Adrenal gland (tissue), 12 donors: Measurements from ENCODE around the gene ZNF101. TPM values are rescaled to one million over a fixed set of nuclear protein-coding genes. Genes with fewer than 3 reads are reported as not detected.

Source experiments
- DNase-seq, 7 donors: peaks; one replicate each; pipeline ENCODE4 v3.0.0-alpha.2; 2019 to 2020
- H3K27ac ChIP-seq, 5 donors: fragments of 200-600 bp; sonication (generic) in 4 of 5; 1 replicate in 3 of 5; 2 replicates in 2 of 5; pipeline versions ENCODE4 v1.5.1 to v1.8.0; 2016 to 2020; ENCODE audit warnings: mild to moderate bottlenecking in 1 of 5
- H3K27me3 ChIP-seq: fragments of 200-600 bp; 2 replicates; pipeline ENCODE4 v1.8.0; 2021
- H3K36me3 ChIP-seq, 2 donors: fragments of 200-600 bp; replicated peaks in 1 of 2; 1 replicate in 1 of 2; 2 replicates in 1 of 2; pipeline versions ENCODE4 v1.5.1 to v1.8.0; 2018 to 2022
- H3K4me1 ChIP-seq, 2 donors: fragments of 200-600 bp; replicated peaks in 1 of 2; 1 replicate in 1 of 2; 2 replicates in 1 of 2; pipeline versions ENCODE4 v1.5.1 to v1.8.0; 2018 to 2021
- H3K4me3 ChIP-seq, 4 donors: fragments of 200-600 bp; sonication (generic) in 3 of 4; one replicate each; pipeline ENCODE4 v1.5.1; 2016 to 2018
- H3K9me3 ChIP-seq, 3 donors: fragments of 200-600 bp; sonication (generic) in 1 of 3; replicated peaks in 1 of 3; 1 replicate in 2 of 3; 2 replicates in 1 of 3; pipeline versions ENCODE4 v1.5.1 to v1.8.0; 2016 to 2021
- POLR2A ChIP-seq, 2 donors: fragments of 450-650 bp; IDR thresholded peaks; one replicate each; pipeline ENCODE4 v1.6.1; 2017; ENCODE audit warnings: antibody characterized with exemption in 2 of 2, mild to moderate bottlenecking in 2 of 2, moderate library complexity in 1 of 2
- WGBS, 4 donors: extraction: QIAGEN DNeasy Blood & Tissue Kit in 2 of 4; methylation state at CpG; one replicate each; pipeline versions ENCODE4 v1.1.5 to v1.1.7; 2013 to 2017; 5-methylcytosine and 5-hydroxymethylcytosine counted together
- intact Hi-C, 2 donors: fragments of 100-400 bp; cut with DNase I; formaldehyde crosslinking; loops; one replicate each; pipeline versions ENCODE4 v1.14.1 to v1.15.0; 2022 to 2023
- polyA plus RNA-seq, 3 donors: library from polyadenylated mRNA; stranded (reverse); fragments of 200-250 nt in 2 of 3; fragments of 350-450 nt in 1 of 3; fragmentation: Illumina TruSeq in 1 of 3; extraction: RNeasy Lipid Tissue Mini Kit (QIAGEN cat#74804) in 1 of 3; gene quantifications; one replicate each; pipeline ENCODE4 v1.2.3, GENCODE V29; 2013 to 2014
- total RNA-seq, 9 donors: library from RNA; depleted of rRNA in 4 of 9; stranded (reverse); fragments of >200 nt in 4 of 9; fragments of 120-200 nt in 1 of 9; fragmentation: NEBNext Ultra II Directional in 1 of 9; extraction: Animal tissue kit (Norgen Biotek cat#: 25700) in 1 of 9; gene quantifications; one replicate each; pipeline versions ENCODE4 v1.1.0 to v1.2.4, GENCODE V29; 2013 to 2023
- TF ChIP-seq, protein P1 (sequence below), 6 experiments: fragments of 450-650 bp in 4 of 6; fragments of 200-600 bp in 2 of 6; sonication (generic) in 1 of 6; IDR thresholded peaks; 1 replicate in 5 of 6; 2 replicates in 1 of 6; pipeline versions ENCODE4 v1.5.1 to v1.8.0; 2016 to 2021; ENCODE audit warnings: antibody characterized with exemption in 6 of 6, mild to moderate bottlenecking in 2 of 6, moderate library complexity in 1 of 6
- donor health status: healthy with polysubstance abuse.
- donor health status: Bipolar disorder and iron deficiency.
- donor health status: DM: yes; HTN: yes; CAD: no.
- donor health status: DM: no; HTN: no; CAD: no.
- donor health status: DM: no; HTN: no; CAD: no.
- donor health status: DM: yes; HTN: yes; CAD: no.

ZNF101 gene
- total and polyA plus RNA-seq, 12 donors: 1.3 to 11.8 (median 6.3) TPM

DNA sequence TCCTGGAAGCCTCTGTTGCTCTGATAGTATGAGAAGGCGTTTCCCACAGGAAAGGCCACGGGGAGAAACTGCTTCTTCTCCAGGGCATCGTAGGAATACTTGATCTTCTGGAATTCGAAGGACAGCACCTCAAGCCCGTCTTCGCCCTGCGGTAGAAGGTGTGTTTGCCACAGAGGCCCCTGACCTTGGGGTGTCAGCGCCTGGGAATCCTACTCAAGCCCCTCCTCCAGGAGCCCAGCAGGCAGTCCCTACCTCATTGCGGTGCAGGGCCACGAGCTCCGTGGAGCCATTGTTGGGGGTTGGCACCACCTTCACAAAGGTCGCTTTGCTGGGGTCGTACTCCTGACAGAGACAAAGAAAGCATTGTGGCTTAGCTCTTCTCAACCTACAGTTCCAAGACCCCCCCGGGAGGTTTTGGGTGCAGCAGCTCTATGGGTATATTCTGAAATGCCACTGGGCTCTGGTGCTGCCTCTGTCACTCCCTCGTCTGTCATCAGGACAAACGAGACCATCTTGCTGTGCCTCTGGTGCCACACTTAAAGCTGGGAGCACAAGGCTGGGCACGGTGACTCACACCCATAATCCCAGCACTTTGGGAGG, 8.9 kb upstream of the ZNF101 start:
- Histone ChIP-seq H3K27me3 (no peaks in the 10 kb centered on the region), H3K4me3 (no peak overlapping the region), H3K27ac (no peak overlapping the region), H3K9me3 (no peaks in the 10 kb centered on the region), H3K4me1 (peaks cover 12 to 22% of the 10 kb centered on the region in 2 donors), H3K36me3 (peaks cover 0 to 51% of the 10 kb centered on the region in 2 donors)
- intact Hi-C loops: no loop called here
- no peak for DNase-seq
- TF ChIP-seq, protein P1, sequence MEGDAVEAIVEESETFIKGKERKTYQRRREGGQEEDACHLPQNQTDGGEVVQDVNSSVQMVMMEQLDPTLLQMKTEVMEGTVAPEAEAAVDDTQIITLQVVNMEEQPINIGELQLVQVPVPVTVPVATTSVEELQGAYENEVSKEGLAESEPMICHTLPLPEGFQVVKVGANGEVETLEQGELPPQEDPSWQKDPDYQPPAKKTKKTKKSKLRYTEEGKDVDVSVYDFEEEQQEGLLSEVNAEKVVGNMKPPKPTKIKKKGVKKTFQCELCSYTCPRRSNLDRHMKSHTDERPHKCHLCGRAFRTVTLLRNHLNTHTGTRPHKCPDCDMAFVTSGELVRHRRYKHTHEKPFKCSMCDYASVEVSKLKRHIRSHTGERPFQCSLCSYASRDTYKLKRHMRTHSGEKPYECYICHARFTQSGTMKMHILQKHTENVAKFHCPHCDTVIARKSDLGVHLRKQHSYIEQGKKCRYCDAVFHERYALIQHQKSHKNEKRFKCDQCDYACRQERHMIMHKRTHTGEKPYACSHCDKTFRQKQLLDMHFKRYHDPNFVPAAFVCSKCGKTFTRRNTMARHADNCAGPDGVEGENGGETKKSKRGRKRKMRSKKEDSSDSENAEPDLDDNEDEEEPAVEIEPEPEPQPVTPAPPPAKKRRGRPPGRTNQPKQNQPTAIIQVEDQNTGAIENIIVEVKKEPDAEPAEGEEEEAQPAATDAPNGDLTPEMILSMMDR (IDR thresholded peaks at IDR 0.05): no peak
- TF ChIP-seq POLR2A (IDR thresholded peaks at IDR 0.05): no peak
- WGBS, 4 donors: 66 to 80% (median 72%) methylated on average over 15 to 17 of the region's 17 CpGs

DNA sequence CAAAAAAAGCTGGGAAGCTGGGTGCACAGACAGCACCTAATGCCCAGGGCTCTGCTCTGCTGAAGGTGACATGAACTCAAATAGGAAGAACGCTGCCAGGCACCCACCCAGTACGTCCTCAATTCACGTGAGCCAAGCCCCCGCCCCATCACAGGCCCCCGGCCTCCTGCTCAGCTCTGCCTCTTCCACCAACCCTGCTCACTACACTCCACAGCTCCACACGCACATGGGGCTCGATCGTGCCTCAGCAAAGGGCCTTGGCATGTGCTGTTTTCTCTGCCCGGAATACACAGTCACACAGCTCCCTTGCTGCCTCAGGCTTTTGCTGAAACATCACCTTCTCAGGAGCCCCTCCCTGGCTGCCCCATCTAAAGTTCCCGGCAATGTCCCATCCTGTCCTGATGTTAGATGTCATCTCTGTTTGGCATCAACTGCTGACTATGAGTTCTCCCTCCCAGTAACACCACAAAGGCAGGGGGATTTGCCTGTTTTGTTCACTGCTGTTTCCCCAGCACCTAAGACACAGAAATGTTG, 7.4 kb upstream of the ZNF101 start:
- DNase-seq: peak in 1 of 7 donors; percentile 19
- peaks cover 12 to 22% of the 10 kb centered on the region in 2 donors for H3K4me1 ChIP-seq
- H3K27me3 ChIP-seq: no peaks in the 10 kb centered on the region
- intact Hi-C loops: no loop called here
- WGBS, 4 donors: 75 to 83% (median 79%) methylated on average over 10 of the region's 10 CpGs
- H3K4me3 ChIP-seq: no peak overlapping the region
- peaks cover 0 to 36% of the 10 kb centered on the region in 2 donors for H3K36me3 ChIP-seq
- TF ChIP-seq, protein P1 (IDR thresholded peaks at IDR 0.05): no peak
- no peak for TF ChIP-seq POLR2A (IDR thresholded peaks at IDR 0.05)
- H3K9me3 ChIP-seq: no peaks in the 10 kb centered on the region
- H3K27ac ChIP-seq: no peak overlapping the region

DNA sequence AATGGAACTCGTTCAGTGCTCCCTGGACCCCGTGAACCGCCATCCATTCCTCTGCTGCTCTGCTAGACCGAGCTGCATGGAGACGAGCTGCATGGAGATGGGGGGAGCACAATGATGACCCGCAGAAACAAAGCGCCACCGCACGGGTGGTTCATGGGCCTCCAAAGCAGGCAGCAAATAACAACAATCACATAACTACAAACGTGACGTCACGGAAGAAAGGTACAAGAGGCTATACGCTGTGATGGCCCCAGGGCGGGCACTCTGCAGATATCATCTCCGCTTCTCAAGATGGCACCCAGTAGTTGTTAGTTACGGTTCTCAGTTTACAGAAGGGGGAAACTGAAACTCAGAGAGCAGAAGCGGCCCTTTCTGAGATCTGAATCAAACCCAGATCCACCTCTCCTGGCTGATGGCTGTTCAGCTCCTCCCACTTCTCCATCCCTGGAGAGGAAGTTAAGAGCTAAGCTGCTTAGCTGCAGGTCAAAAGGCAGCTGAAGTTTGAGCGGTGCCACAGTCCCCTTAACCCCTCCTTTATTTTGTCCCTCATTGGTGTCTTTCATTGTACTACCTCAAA, 6.9 kb upstream of the ZNF101 start:
- Histone ChIP-seq H3K36me3 (peaks cover 0 to 31% of the 10 kb centered on the region in 2 donors), H3K4me3 (no peak overlapping the region), H3K4me1 (peaks cover 12 to 22% of the 10 kb centered on the region in 2 donors), H3K27me3 (no peaks in the 10 kb centered on the region), H3K9me3 (no peaks in the 10 kb centered on the region), H3K27ac (no peak overlapping the region)
- 71 to 78% (median 73%) methylated on average over 18 of the region's 18 CpGs for WGBS, 4 donors
- TF ChIP-seq, protein P1 (IDR thresholded peaks at IDR 0.05): no peak
- TF ChIP-seq POLR2A (IDR thresholded peaks at IDR 0.05): no peak
- intact Hi-C loops: no loop called here
- DNase-seq: no peak

DNA sequence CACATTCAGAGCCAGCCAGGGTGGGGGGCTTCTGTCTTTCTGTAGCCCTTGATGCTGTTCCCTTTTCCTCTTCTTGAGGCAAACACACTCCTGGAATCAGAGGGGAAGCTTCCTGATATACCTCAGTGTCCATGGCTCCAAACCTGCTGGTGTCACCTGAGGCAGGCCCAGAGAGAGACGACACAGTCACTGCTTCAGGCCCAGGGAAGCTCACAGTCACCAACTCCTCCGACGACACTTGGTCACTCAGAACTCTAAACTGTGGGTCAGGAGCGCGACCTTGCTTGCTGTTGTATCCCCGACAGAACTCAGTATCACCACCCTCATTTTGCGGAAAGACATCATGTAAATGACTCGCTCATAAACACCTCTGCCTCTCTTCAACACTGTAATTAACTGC, 6.3 kb upstream of the ZNF101 start:
- Histone ChIP-seq H3K4me3 (peak overlapping the region in 1 of 4 donors; percentile 86), H3K9me3 (no peaks in the 10 kb centered on the region), H3K27ac (peak overlapping the region in 1 of 5 donors; percentile 22), H3K36me3 (peaks cover 0 to 25% of the 10 kb centered on the region in 2 donors), H3K4me1 (peaks cover 12 to 22% of the 10 kb centered on the region in 2 donors), H3K27me3 (no peaks in the 10 kb centered on the region)
- TF ChIP-seq POLR2A (IDR thresholded peaks at IDR 0.05): no peak
- TF ChIP-seq, protein P1 (IDR thresholded peaks at IDR 0.05): no peak
- DNase-seq: peak in 1 of 7 donors; percentile 20
- intact Hi-C loops: no loop called here
- 62 to 74% (median 67%) methylated on average over 8 of the region's 8 CpGs for WGBS, 4 donors
